Prostate gland (tissue), 2 donors: Measurements from ENCODE around the gene WNT11. TPM values are rescaled to one million over a fixed set of nuclear protein-coding genes. Genes with fewer than 3 reads are reported as not detected.

ENCODE experiments used
- DNase-seq: peaks from one replicate; pipeline ENCODE4 v3.0.0-alpha.2; 2019; ENCODE audit warnings: low spot score
- H3K27ac ChIP-seq, 2 donors: fragments of 200-600 bp; sonication (generic); 2 replicates each; pipeline ENCODE4 v1.5.1; 2017 to 2019
- H3K27me3 ChIP-seq: fragments of 200-600 bp; sonication (generic); replicated peaks from 2 replicates; pipeline ENCODE4 v1.5.1; 2019; ENCODE audit not compliant: insufficient read depth
- H3K36me3 ChIP-seq, 2 donors: fragments of 200-600 bp; sonication (generic); 1 replicate in 1 of 2; 2 replicates in 1 of 2; pipeline versions ENCODE4 v1.5.1 to v1.8.1; 2017 to 2019
- H3K4me1 ChIP-seq: fragments of 200-600 bp; sonication (generic); replicated peaks from 2 replicates; pipeline ENCODE4 v1.5.1; 2019
- H3K4me3 ChIP-seq, 2 donors: fragments of 200-600 bp; sonication (generic); 2 replicates each; pipeline ENCODE4 v1.5.1; 2017 to 2019
- H3K9me3 ChIP-seq: fragments of 200-600 bp; sonication (generic); 2 replicates; pipeline ENCODE4 v1.5.1; 2017
- CTCF ChIP-seq, 4 experiments: fragments of 200-600 bp in 2 of 4; fragments of 450-650 bp in 2 of 4; sonication (generic) in 2 of 4; IDR thresholded peaks; 1 replicate in 3 of 4; 2 replicates in 1 of 4; pipeline ENCODE4 v1.5.1; 2016 to 2019; ENCODE audit warnings: antibody characterized with exemption in 4 of 4, mild to moderate bottlenecking in 2 of 4, moderate library complexity in 2 of 4
- POLR2A ChIP-seq: fragments of 450-650 bp; IDR thresholded peaks from one replicate; pipeline ENCODE4 v1.6.1; 2016; ENCODE audit warnings: antibody characterized with exemption, mild to moderate bottlenecking
- POLR2AphosphoS5 ChIP-seq: sonication (generic); formaldehyde crosslinking; IDR thresholded peaks from one replicate; pipeline ENCODE4 v1.6.1; 2017; ENCODE audit warnings: antibody characterized with exemption
- WGBS: methylation state at CpG from one replicate; pipeline ENCODE4 v1.1.5; 2018; 5-methylcytosine and 5-hydroxymethylcytosine counted together
- intact Hi-C: fragments of 100-400 bp; cut with DNase I; formaldehyde crosslinking; loops from one replicate; pipeline ENCODE4 v1.14.2; 2022
- total RNA-seq, 2 donors: library from RNA; depleted of rRNA; stranded (reverse); fragments of >200 nt; gene quantifications; one replicate each; pipeline ENCODE4 v1.1.0, GENCODE V29; 2016

Gene WNT11
- total RNA-seq, 2 donors from 2014 or later: 4.1 to 9.3 TPM

GRCh38 chr11:76216536-76217325 is 10.4 kb upstream of the WNT11 start:
- intact Hi-C loops: no loop called here

GRCh38 chr11:76215941-76216340 is 9.6 kb upstream of the WNT11 start:
- Histone ChIP-seq H3K36me3 (no peaks in the 10 kb centered on the region), H3K27ac (no peak overlapping the region), H3K9me3 (no peaks in the 10 kb centered on the region), H3K4me1 (no peaks in the 10 kb centered on the region), H3K4me3 (no peak overlapping the region), H3K27me3 (no peaks in the 10 kb centered on the region)
- WGBS: 74% methylated on average over 6 of the region's 6 CpGs
- TF ChIP-seq POLR2AphosphoS5: no peak
- TF ChIP-seq POLR2A: no peak
- TF ChIP-seq CTCF (IDR thresholded peaks at IDR 0.05): no peak
- intact Hi-C loops: no loop called here
- DNase-seq: no peak

More at GRCh38 chr11:76216536-76217325, 10.4 kb upstream of the WNT11 start:
- H3K9me3 ChIP-seq: no peaks in the 10 kb centered on the region
- WGBS: 84% methylated on average over 9 of the region's 9 CpGs
- no peak overlapping the region for H3K27ac ChIP-seq
- no peak overlapping the region for H3K4me3 ChIP-seq
- no peaks in the 10 kb centered on the region for H3K27me3 ChIP-seq
- H3K36me3 ChIP-seq: no peaks in the 10 kb centered on the region
- TF ChIP-seq CTCF (IDR thresholded peaks at IDR 0.05) (no peak), POLR2AphosphoS5 (no peak), POLR2A (no peak)
- no peaks in the 10 kb centered on the region for H3K4me1 ChIP-seq
- DNase-seq: no peak

GRCh38 chr11:76214968-76215548 is 8.8 kb upstream of the WNT11 start:
- Histone ChIP-seq H3K27me3 (no peaks in the 10 kb centered on the region), H3K27ac (no peak overlapping the region), H3K36me3 (no peaks in the 10 kb centered on the region), H3K9me3 (no peaks in the 10 kb centered on the region), H3K4me3 (no peak overlapping the region), H3K4me1 (no peaks in the 10 kb centered on the region)
- intact Hi-C loops: no loop called here
- 90% methylated on average over 7 of the region's 7 CpGs for WGBS
- no peak for DNase-seq
- TF ChIP-seq CTCF (IDR thresholded peaks at IDR 0.05) (no peak), POLR2A (no peak), POLR2AphosphoS5 (no peak)

- WGBS: 90% methylated on average over 5 of the region's 5 CpGs
- DNase-seq: no peak
- no peaks in the 10 kb centered on the region for H3K27me3 ChIP-seq
- TF ChIP-seq CTCF (IDR thresholded peaks at IDR 0.05): no peak
- no peak for TF ChIP-seq POLR2A
- TF ChIP-seq POLR2AphosphoS5: no peak
- H3K9me3 ChIP-seq: no peaks in the 10 kb centered on the region
- no peaks in the 10 kb centered on the region for H3K36me3 ChIP-seq
- H3K4me1 ChIP-seq: no peaks in the 10 kb centered on the region
- intact Hi-C loops: no loop called here
- no peak overlapping the region for H3K27ac ChIP-seq
- H3K4me3 ChIP-seq: no peak overlapping the region
Observed at GRCh38 chr11:76214186-76214585, 7.9 kb upstream of the WNT11 start.
